Suprapubic skin (tissue), 3 donors: ENCODE results near the gene PPP2R1B.

ENCODE experiments used
- EP300 ChIP-seq: sonication (generic); formaldehyde crosslinking; IDR thresholded peaks from one replicate; pipeline ENCODE4 v1.6.1; 2017; ENCODE audit warnings: antibody characterized with exemption
- POLR2A ChIP-seq, 2 donors: fragments of 450-650 bp; IDR thresholded peaks; one replicate each; pipeline ENCODE4 v1.6.1; 2017; ENCODE audit warnings: antibody characterized with exemption in 2 of 2, mild to moderate bottlenecking in 2 of 2, moderate library complexity in 2 of 2
- TF ChIP-seq, protein P1 (sequence below), 2 donors: fragments of 200-600 bp in 1 of 2; fragments of 450-650 bp in 1 of 2; sonication (generic) in 1 of 2; IDR thresholded peaks; one replicate each; pipeline ENCODE4 v1.5.1; 2016 to 2019; ENCODE audit warnings: antibody characterized with exemption in 2 of 2, mild to moderate bottlenecking in 1 of 2, moderate library complexity in 1 of 2

- no peak for TF ChIP-seq EP300
- TF ChIP-seq, protein P1, sequence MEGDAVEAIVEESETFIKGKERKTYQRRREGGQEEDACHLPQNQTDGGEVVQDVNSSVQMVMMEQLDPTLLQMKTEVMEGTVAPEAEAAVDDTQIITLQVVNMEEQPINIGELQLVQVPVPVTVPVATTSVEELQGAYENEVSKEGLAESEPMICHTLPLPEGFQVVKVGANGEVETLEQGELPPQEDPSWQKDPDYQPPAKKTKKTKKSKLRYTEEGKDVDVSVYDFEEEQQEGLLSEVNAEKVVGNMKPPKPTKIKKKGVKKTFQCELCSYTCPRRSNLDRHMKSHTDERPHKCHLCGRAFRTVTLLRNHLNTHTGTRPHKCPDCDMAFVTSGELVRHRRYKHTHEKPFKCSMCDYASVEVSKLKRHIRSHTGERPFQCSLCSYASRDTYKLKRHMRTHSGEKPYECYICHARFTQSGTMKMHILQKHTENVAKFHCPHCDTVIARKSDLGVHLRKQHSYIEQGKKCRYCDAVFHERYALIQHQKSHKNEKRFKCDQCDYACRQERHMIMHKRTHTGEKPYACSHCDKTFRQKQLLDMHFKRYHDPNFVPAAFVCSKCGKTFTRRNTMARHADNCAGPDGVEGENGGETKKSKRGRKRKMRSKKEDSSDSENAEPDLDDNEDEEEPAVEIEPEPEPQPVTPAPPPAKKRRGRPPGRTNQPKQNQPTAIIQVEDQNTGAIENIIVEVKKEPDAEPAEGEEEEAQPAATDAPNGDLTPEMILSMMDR (IDR thresholded peaks at IDR 0.05): no peak
- TF ChIP-seq POLR2A (IDR thresholded peaks at IDR 0.05): no peak
Observed at GRCh38 chr11:111723595-111723994, 42.6 kb downstream of the PPP2R1B start.
